ENCODE results near the gene ALLC.

The ALLC gene

DNA sequence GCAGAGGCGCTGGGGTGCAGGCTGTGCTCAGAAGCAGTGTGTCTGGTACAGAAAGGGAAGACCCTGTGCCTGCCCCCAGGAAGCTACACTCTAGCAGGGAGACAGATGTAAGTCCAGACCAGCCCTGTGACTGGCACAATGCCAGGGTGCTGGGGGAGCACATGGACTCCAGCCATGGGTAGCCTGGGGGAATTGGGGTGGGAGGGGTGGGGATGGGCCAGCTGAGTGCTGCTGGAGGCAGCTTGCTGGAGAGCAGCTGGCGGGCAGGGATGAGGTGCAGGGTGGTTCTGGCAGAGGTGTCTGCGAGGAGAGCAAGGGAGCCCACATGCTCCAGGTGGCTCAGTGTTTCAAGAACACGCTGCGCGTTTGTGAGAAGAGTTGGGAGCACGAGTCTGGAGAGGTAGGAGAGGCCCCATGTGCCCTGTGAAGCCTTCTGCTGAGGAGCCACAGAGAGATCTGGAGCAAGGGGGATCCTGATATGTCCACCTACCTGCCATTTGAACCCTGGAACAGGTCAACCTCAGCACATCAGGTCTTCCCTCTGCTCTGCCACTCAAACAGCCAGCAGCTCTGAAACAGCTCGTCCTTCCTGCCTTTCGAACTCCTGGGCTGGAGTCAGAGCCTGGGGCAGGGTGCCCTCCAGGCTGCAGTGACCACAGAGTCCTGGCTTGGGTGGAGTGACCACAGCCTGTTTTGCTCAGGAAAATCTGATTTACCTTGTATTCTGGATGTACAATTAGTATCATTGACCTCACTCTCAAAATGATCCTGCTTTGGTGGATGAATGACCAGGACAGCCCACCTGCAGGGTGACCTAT is 15.1 kb downstream of the ALLC start:
- Histone ChIP-seq H3K4me2 (ENCODE audit: insufficient read depth, low read length) (no peak overlapping the region), H3K27ac (ENCODE audit: low read length) (no peak overlapping the region), H3K9me3 (ENCODE audit: insufficient read depth, low read length, severe bottlenecking) (no peaks in the 10 kb centered on the region), H2AFZ (ENCODE audit: low read depth, low read length) (no peak overlapping the region), H3K79me2 (ENCODE audit: insufficient read depth, low read length) (no peaks in the 10 kb centered on the region), H3K4me3 (ENCODE audit: low read depth in 1 of 2, low read length in 2 of 2) (no peak overlapping the region), H4K20me1 (ENCODE audit: insufficient read depth, low read length) (no peaks in the 10 kb centered on the region), H3K9ac (ENCODE audit: low read depth, low read length) (no peak overlapping the region), H3K36me3 (ENCODE audit: insufficient read depth, low read length) (no peaks in the 10 kb centered on the region), H3K4me1 (ENCODE audit: insufficient read depth, low read length) (no peaks in the 10 kb centered on the region), H3K27me3 (ENCODE audit: insufficient read depth, low read length, poor library complexity) (peaks cover 2% of the 10 kb centered on the region)
- TF ChIP-seq, protein P1, sequence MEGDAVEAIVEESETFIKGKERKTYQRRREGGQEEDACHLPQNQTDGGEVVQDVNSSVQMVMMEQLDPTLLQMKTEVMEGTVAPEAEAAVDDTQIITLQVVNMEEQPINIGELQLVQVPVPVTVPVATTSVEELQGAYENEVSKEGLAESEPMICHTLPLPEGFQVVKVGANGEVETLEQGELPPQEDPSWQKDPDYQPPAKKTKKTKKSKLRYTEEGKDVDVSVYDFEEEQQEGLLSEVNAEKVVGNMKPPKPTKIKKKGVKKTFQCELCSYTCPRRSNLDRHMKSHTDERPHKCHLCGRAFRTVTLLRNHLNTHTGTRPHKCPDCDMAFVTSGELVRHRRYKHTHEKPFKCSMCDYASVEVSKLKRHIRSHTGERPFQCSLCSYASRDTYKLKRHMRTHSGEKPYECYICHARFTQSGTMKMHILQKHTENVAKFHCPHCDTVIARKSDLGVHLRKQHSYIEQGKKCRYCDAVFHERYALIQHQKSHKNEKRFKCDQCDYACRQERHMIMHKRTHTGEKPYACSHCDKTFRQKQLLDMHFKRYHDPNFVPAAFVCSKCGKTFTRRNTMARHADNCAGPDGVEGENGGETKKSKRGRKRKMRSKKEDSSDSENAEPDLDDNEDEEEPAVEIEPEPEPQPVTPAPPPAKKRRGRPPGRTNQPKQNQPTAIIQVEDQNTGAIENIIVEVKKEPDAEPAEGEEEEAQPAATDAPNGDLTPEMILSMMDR (IDR thresholded peaks at IDR 0.05; ENCODE audit: borderline replicate concordance, extremely low read depth, low read length, poor library complexity, severe bottlenecking): no peak
- ATAC-seq (ENCODE audit: insufficient read depth, low read depth) (no peak), DNase-seq (no peak)

DNA sequence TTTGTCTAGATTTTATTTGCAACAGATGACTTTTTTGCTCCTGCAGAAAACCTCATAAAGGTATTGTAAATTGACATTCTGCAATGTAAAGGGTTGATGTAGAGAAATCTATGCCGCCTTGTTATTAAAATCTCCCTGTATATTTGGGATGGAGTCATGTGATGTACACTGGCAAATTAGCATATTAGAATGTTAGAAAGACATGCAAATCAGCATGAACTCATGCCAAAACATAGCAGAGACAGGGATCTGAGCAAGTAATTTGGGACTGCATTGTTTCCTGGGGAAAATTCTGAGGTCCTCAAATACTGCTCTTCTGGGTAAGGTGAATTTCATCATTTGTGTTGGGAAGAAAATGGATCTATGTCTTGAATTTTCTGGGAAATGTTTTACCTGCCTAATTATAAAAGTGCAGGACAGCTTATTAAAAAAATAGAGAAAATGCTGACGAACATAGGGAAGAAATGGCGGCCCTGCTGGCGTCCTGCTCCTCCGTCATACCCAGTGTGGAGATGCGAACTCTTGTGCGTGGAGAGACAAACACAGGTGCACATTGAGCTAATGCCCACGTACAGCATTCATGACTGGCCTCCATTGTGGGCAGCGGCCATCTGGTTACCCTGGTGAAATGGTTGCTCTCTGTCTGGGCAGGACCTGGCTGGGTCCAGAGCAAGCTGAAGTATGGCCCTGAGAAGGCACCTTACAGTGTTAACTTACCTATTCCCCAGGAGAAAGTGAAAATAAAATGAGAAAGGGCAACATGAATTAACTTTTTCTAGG is 16.3 kb downstream of the ALLC start:
- no peak for TF ChIP-seq EZH2 (IDR thresholded peaks at IDR 0.05; ENCODE audit: borderline replicate concordance, low read depth, low read length, severe bottlenecking)
- TF ChIP-seq, protein P1 (IDR thresholded peaks at IDR 0.05; ENCODE audit: borderline replicate concordance, extremely low read depth, low read length, poor library complexity, severe bottlenecking): no peak
- no peaks in the 10 kb centered on the region for H3K79me2 ChIP-seq (ENCODE audit: insufficient read depth, low read length)
- H3K27me3 ChIP-seq (ENCODE audit: insufficient read depth, low read length, poor library complexity): peaks cover 2% of the 10 kb centered on the region
- H3K4me1 ChIP-seq (ENCODE audit: insufficient read depth, low read length): no peaks in the 10 kb centered on the region
- H3K9me3 ChIP-seq (ENCODE audit: insufficient read depth, low read length, severe bottlenecking): no peaks in the 10 kb centered on the region
- no peak overlapping the region for H3K4me3 ChIP-seq (ENCODE audit: low read depth in 1 of 2, low read length in 2 of 2)
- H4K20me1 ChIP-seq (ENCODE audit: insufficient read depth, low read length): no peaks in the 10 kb centered on the region
- no peak overlapping the region for H2AFZ ChIP-seq (ENCODE audit: low read depth, low read length)
- no peak overlapping the region for H3K27ac ChIP-seq (ENCODE audit: low read length)
- ATAC-seq (ENCODE audit: insufficient read depth, low read depth) (no peak), DNase-seq (no peak)
- H3K36me3 ChIP-seq (ENCODE audit: insufficient read depth, low read length): no peaks in the 10 kb centered on the region
- H3K9ac ChIP-seq (ENCODE audit: low read depth, low read length): no peak overlapping the region
- no peak overlapping the region for H3K4me2 ChIP-seq (ENCODE audit: insufficient read depth, low read length)

GRCh38 chr2:3675687-3676086 is 17.7 kb downstream of the ALLC start:
- no peak overlapping the region for H2AFZ ChIP-seq (ENCODE audit: low read depth, low read length)
- no peaks in the 10 kb centered on the region for H3K36me3 ChIP-seq (ENCODE audit: insufficient read depth, low read length)
- H4K20me1 ChIP-seq (ENCODE audit: insufficient read depth, low read length): no peaks in the 10 kb centered on the region
- H3K9ac ChIP-seq (ENCODE audit: low read depth, low read length): no peak overlapping the region
- no peaks in the 10 kb centered on the region for H3K4me1 ChIP-seq (ENCODE audit: insufficient read depth, low read length)
- no peak for DNase-seq
- no peaks in the 10 kb centered on the region for H3K27me3 ChIP-seq (ENCODE audit: insufficient read depth, low read length, poor library complexity)
- no peak overlapping the region for H3K4me2 ChIP-seq (ENCODE audit: insufficient read depth, low read length)
- H3K79me2 ChIP-seq (ENCODE audit: insufficient read depth, low read length): no peaks in the 10 kb centered on the region
- H3K9me3 ChIP-seq (ENCODE audit: insufficient read depth, low read length, severe bottlenecking): no peaks in the 10 kb centered on the region
- no peak overlapping the region for H3K27ac ChIP-seq (ENCODE audit: low read length)
- no peak overlapping the region for H3K4me3 ChIP-seq (ENCODE audit: low read depth in 1 of 2, low read length in 2 of 2)
- TF ChIP-seq, protein P1 (IDR thresholded peaks at IDR 0.05; ENCODE audit: borderline replicate concordance, extremely low read depth, low read length, poor library complexity, severe bottlenecking): no peak
- ATAC-seq (ENCODE audit: insufficient read depth, low read depth): no peak
